GM12892 (cell line): ENCODE data around the gene INSR.

Source experiments
- POLR2A ChIP-seq: IDR thresholded peaks from 2 replicates; pipeline ENCODE4 v1.6.1; 2011; ENCODE audit warnings: low read depth, low read length, control low read depth
- TAF1 ChIP-seq: IDR thresholded peaks from 2 replicates; pipeline ENCODE4 v1.6.1; 2011; ENCODE audit warnings: low read depth, mild to moderate bottlenecking, control low read depth, low read length, borderline replicate concordance

- TF ChIP-seq POLR2A (no peak), TAF1 (no peak)
Observed at GRCh38 chr19:7076151-7076550, 218.1 kb downstream of the INSR start.
